ENCODE data around the gene CMTR2.

CMTR2 gene

GRCh38 chr16:71264299-71264698 is 24.9 kb downstream of the CMTR2 start:
- DNase-seq: no peak

- no peak for DNase-seq
Measured at GRCh38 chr16:71263582-71263981, 25.6 kb downstream of the CMTR2 start.

- DNase-seq: no peak
Measured at GRCh38 chr16:71262391-71262790, 26.8 kb downstream of the CMTR2 start.

- no peak for DNase-seq
Measured at GRCh38 chr16:71260995-71261394, 28.2 kb downstream of the CMTR2 start.

GRCh38 chr16:71259086-71259485 is 30.1 kb downstream of the CMTR2 start:
- DNase-seq: no peak

GRCh38 chr16:71258372-71258771 is 30.8 kb downstream of the CMTR2 start:
- no peak for DNase-seq

- DNase-seq: no peak
Measured at GRCh38 chr16:71257768-71258167, 31.4 kb downstream of the CMTR2 start.

GRCh38 chr16:71255721-71256120 is 33.5 kb downstream of the CMTR2 start:
- no peak for DNase-seq

GRCh38 chr16:71254832-71255525 is 34.2 kb downstream of the CMTR2 start:
- no peak for DNase-seq

GRCh38 chr16:71250461-71251235 is 38.6 kb downstream of the CMTR2 start:
- no peak for DNase-seq

GRCh38 chr16:71249399-71249798 is 39.8 kb downstream of the CMTR2 start:
- no peak for DNase-seq

- DNase-seq: no peak
Measured at GRCh38 chr16:71247478-71247877, 41.7 kb downstream of the CMTR2 start.

- DNase-seq: no peak
Measured at GRCh38 chr16:71246309-71246708, 42.9 kb downstream of the CMTR2 start.

- no peak for DNase-seq
Measured at GRCh38 chr16:71244521-71244920, 44.7 kb downstream of the CMTR2 start.

GRCh38 chr16:71242601-71243000 is 46.6 kb downstream of the CMTR2 start:
- no peak for DNase-seq

GRCh38 chr16:71242036-71242435 is 47.2 kb downstream of the CMTR2 start:
- DNase-seq: no peak
